NCI-H1436 treated with DMSO at 0.1 percent for 48 hours (cell line): ENCODE data around the gene SLC37A3.
"Not testable (repeated sequence)": the region's sequence is repeated elsewhere in the genome, so short reads cannot be mapped to it uniquely, and the experiment has no call there.

Source experiments
- DNase-seq: peaks from one replicate; lab custom pipeline; 2025; lab: John Stamatoyannopoulos, UW

Gene SLC37A3

GRCh38 chr7:140397784-140398750 is at the start of gene SLC37A3:
Gene SLC37A3 (minus strand): TSS chr7:140398530. CDS start chr7:140382526, 16,004 bp downstream.
- DNase-seq: no peak

GRCh38 chr7:140447841-140448240 is 49.5 kb upstream of the SLC37A3 start:
- DNase-seq: no peak

- DNase-seq: no peak
These were observed 48.1 kb upstream of the SLC37A3 start for GRCh38 chr7:140446467-140446866.

- DNase-seq: no peak
These were observed 43.2 kb upstream of the SLC37A3 start for GRCh38 chr7:140441519-140441918.

- no peak for DNase-seq
These were observed 42.3 kb upstream of the SLC37A3 start for GRCh38 chr7:140440593-140440992.

GRCh38 chr7:140439359-140439758 is 41.0 kb upstream of the SLC37A3 start:
- DNase-seq: no peak

- DNase-seq: no peak
These were observed 37.0 kb upstream of the SLC37A3 start for GRCh38 chr7:140435252-140435895.

GRCh38 chr7:140433396-140433795 is 35.1 kb upstream of the SLC37A3 start:
- no peak for DNase-seq

GRCh38 chr7:140426130-140426529 is 27.8 kb upstream of the SLC37A3 start:
- DNase-seq: no peak

- no peak for DNase-seq
These were observed 27.4 kb upstream of the SLC37A3 start for GRCh38 chr7:140425718-140426117.

- no peak for DNase-seq
These were observed 25.2 kb upstream of the SLC37A3 start for GRCh38 chr7:140423501-140423900.

GRCh38 chr7:140421521-140421920 is 23.2 kb upstream of the SLC37A3 start:
- no peak for DNase-seq

GRCh38 chr7:140418653-140419052 is 20.3 kb upstream of the SLC37A3 start:
- no peak for DNase-seq

GRCh38 chr7:140418156-140418472 is 19.8 kb upstream of the SLC37A3 start:
- not testable (repeated sequence) for DNase-seq

- no peak for DNase-seq
These were observed 19.3 kb upstream of the SLC37A3 start for GRCh38 chr7:140417456-140418155.

GRCh38 chr7:140416560-140416959 is 18.2 kb upstream of the SLC37A3 start:
- no peak for DNase-seq

GRCh38 chr7:140415816-140416215 is 17.5 kb upstream of the SLC37A3 start:
- DNase-seq: not testable (repeated sequence)

GRCh38 chr7:140415361-140415760 is 17.0 kb upstream of the SLC37A3 start:
- DNase-seq: no peak

GRCh38 chr7:140404565-140405065 is 6.3 kb upstream of the SLC37A3 start:
- no peak for DNase-seq

- no peak for DNase-seq
These were observed 5.7 kb upstream of the SLC37A3 start, which contains the start of gene RAB19 for GRCh38 chr7:140403878-140404564. Gene RAB19 (plus strand): TSS chr7:140404058. CDS start chr7:140407647, 3,589 bp downstream.

- no peak for DNase-seq
These were observed 4.0 kb upstream of the SLC37A3 start for GRCh38 chr7:140402178-140402835.
